Panc1 (cell line): ENCODE data around the gene ZFAND4. TPM values are rescaled to one million over a fixed set of nuclear protein-coding genes. Genes with fewer than 3 reads are reported as not detected.
A peak's percentile ranks its signal among the peaks of the same experiment; 100 is the strongest.

Experiments used
- ATAC-seq: fragments of 200-7000 bp; cut with Tn5 transposase; 2 replicates; pipeline ENCODE4 v1.9.1; 2020; ENCODE audit warnings: mild to moderate bottlenecking, moderate library complexity
- BruUV-seq: library from RNA; stranded (reverse); fragments of 400-500 nt; replicated peaks from 2 replicates; lab custom pipeline; 2021; lab: Mats Ljungman, UMichigan
- CTCF ChIA-PET: fragments of 300-600 bp; sonication (Branson Sonifier 250); formaldehyde crosslinking; loops from one replicate; lab custom pipeline; 2022; ENCODE audit warnings: antibody characterized with exemption; lab: Charles Lee
- POLR2A ChIA-PET: fragments of 300-600 bp; sonication (Branson Sonifier 250); formaldehyde crosslinking; loops from one replicate; lab custom pipeline; 2022; ENCODE audit warnings: antibody characterized with exemption; lab: Charles Lee
- DNase-seq: peaks from one replicate; pipeline ENCODE4 v3.0.0-alpha.2; 2010; ENCODE audit warnings: low read depth, low spot score
- H3K27ac ChIP-seq: 2 replicates; pipeline ENCODE4 v1.5.1; 2011; ENCODE audit warnings: mild to moderate bottlenecking, low read length, inconsistent platforms
- H3K27me3 ChIP-seq: fragments of 200-500 bp; sonication (Bioruptor generic); 2 replicates; pipeline ENCODE4 v1.6.0; 2014; ENCODE audit warnings: low read length, inconsistent platforms; ENCODE audit not compliant: control insufficient read depth, insufficient read depth
- H3K36me3 ChIP-seq: fragments of 200-500 bp; sonication (Bioruptor generic); 2 replicates; pipeline ENCODE4 v1.5.1; 2014; ENCODE audit warnings: inconsistent platforms, mild to moderate bottlenecking, low read length, moderate library complexity; ENCODE audit not compliant: control insufficient read depth, insufficient read depth
- H3K4me1 ChIP-seq: 2 replicates; pipeline ENCODE4 v1.5.1; 2011; ENCODE audit warnings: inconsistent platforms, mild to moderate bottlenecking, low read length, moderate library complexity; ENCODE audit not compliant: control insufficient read depth, insufficient read depth
- H3K4me3 ChIP-seq, 2 experiments: 2 replicates each; pipeline ENCODE4 v1.5.1; 2011 to 2012; ENCODE audit warnings: low read depth in 2 of 2, low read length in 2 of 2, mild to moderate bottlenecking in 2 of 2, inconsistent platforms in 1 of 2, moderate library complexity in 1 of 2
- H3K9me3 ChIP-seq: fragments of 200-500 bp; sonication (Bioruptor generic); 2 replicates; pipeline ENCODE4 v1.5.1; 2014; ENCODE audit warnings: low read depth, mild to moderate bottlenecking, inconsistent platforms, low read length, moderate library complexity; ENCODE audit not compliant: control insufficient read depth, insufficient read depth
- POLR2AphosphoS5 ChIP-seq: IDR thresholded peaks from 2 replicates; pipeline ENCODE4 v1.6.1; 2012; ENCODE audit warnings: mild to moderate bottlenecking, low read depth, low read length, moderate library complexity
- SIN3A ChIP-seq: IDR thresholded peaks from 2 replicates; pipeline ENCODE4 v1.6.1; 2012; ENCODE audit warnings: low read depth, mild to moderate bottlenecking, low read length, moderate library complexity, borderline replicate concordance; ENCODE audit not compliant: insufficient read depth
- TCF7L2 ChIP-seq: IDR thresholded peaks from 2 replicates; pipeline ENCODE4 v1.6.1; 2011; ENCODE audit warnings: mild to moderate bottlenecking, low read depth, low read length, inconsistent platforms
- in situ Hi-C: cut with HindIII; loops from 2 replicates; pipeline ENCODE4 v1.10.0; 2016; ENCODE audit warnings: low sequenced_read_pairs, low pct_unique_long_range_greater_than_20kb
- intact Hi-C: fragments of 100-400 bp; cut with micrococcal nuclease; formaldehyde crosslinking; loops from one replicate; pipeline ENCODE4 v1.10.0; 2022; ENCODE audit not compliant: unreplicated experiment
- total RNA-seq: library from RNA; stranded (reverse); gene quantifications from one replicate; pipeline ENCODE4 v1.2.1, GENCODE V29; 2021; ENCODE audit not compliant: unreplicated experiment
- TF ChIP-seq, protein P1 (sequence below): fragments of 450-650 bp; IDR thresholded peaks from 2 replicates; pipeline ENCODE4 v1.5.1; 2017; ENCODE audit warnings: mild to moderate bottlenecking
- TF ChIP-seq, protein P2 (sequence below), 2 experiments: IDR thresholded peaks; 2 replicates each; pipeline ENCODE4 v1.6.1; 2011 to 2012; ENCODE audit warnings: low read depth in 2 of 2, control low read depth in 1 of 2, low read length in 1 of 2, mild to moderate bottlenecking in 1 of 2, moderate library complexity in 1 of 2; ENCODE audit not compliant: insufficient read depth in 1 of 2

The ZFAND4 gene
- total RNA-seq, 1 experiment from 2014 or later: 23.6 TPM

DNA sequence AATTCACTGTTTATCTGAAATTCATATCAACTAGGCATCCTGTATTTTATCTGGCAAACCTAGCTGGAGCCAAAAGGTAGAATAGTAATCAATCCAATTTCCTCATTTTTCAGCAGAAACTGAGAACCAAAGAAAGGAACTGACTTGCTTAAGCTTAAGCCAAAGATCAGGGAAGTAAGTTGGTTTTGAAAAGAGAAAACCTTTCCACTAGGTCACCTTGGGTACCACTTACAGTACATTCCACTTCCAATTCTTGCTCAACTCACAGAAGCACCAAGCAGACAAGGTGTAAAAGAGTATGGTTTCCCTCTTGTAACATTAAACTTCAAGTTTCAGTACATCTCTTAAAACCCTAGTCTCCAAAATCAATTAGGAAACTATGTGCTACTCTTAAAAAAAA, 79.6 kb downstream of the ZFAND4 start:
- no TSS peak for BruUV-seq
- DNase-seq (no peak), ATAC-seq (no peak)
- intact Hi-C loops (loop anchor here (5.0 kb wide), 1 partner anchor 126 kb away; no protein-coding TSS in a partner anchor), in situ Hi-C loops (no loop called here)
- TF ChIP-seq, protein P1, sequence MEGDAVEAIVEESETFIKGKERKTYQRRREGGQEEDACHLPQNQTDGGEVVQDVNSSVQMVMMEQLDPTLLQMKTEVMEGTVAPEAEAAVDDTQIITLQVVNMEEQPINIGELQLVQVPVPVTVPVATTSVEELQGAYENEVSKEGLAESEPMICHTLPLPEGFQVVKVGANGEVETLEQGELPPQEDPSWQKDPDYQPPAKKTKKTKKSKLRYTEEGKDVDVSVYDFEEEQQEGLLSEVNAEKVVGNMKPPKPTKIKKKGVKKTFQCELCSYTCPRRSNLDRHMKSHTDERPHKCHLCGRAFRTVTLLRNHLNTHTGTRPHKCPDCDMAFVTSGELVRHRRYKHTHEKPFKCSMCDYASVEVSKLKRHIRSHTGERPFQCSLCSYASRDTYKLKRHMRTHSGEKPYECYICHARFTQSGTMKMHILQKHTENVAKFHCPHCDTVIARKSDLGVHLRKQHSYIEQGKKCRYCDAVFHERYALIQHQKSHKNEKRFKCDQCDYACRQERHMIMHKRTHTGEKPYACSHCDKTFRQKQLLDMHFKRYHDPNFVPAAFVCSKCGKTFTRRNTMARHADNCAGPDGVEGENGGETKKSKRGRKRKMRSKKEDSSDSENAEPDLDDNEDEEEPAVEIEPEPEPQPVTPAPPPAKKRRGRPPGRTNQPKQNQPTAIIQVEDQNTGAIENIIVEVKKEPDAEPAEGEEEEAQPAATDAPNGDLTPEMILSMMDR: no peak
- TF ChIP-seq POLR2AphosphoS5 (no peak), TCF7L2 (no peak), SIN3A (no peak)
- TF ChIP-seq, protein P2, sequence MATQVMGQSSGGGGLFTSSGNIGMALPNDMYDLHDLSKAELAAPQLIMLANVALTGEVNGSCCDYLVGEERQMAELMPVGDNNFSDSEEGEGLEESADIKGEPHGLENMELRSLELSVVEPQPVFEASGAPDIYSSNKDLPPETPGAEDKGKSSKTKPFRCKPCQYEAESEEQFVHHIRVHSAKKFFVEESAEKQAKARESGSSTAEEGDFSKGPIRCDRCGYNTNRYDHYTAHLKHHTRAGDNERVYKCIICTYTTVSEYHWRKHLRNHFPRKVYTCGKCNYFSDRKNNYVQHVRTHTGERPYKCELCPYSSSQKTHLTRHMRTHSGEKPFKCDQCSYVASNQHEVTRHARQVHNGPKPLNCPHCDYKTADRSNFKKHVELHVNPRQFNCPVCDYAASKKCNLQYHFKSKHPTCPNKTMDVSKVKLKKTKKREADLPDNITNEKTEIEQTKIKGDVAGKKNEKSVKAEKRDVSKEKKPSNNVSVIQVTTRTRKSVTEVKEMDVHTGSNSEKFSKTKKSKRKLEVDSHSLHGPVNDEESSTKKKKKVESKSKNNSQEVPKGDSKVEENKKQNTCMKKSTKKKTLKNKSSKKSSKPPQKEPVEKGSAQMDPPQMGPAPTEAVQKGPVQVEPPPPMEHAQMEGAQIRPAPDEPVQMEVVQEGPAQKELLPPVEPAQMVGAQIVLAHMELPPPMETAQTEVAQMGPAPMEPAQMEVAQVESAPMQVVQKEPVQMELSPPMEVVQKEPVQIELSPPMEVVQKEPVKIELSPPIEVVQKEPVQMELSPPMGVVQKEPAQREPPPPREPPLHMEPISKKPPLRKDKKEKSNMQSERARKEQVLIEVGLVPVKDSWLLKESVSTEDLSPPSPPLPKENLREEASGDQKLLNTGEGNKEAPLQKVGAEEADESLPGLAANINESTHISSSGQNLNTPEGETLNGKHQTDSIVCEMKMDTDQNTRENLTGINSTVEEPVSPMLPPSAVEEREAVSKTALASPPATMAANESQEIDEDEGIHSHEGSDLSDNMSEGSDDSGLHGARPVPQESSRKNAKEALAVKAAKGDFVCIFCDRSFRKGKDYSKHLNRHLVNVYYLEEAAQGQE (IDR thresholded peaks at IDR 0.05; ENCODE audit: insufficient read depth in 1 of 2, low read depth in 2 of 2, low read length in 1 of 2): no peak
- peaks cover 18% of the 10 kb centered on the region for H3K4me1 ChIP-seq
- ChIA-PET POLR2A (no interaction called here), CTCF (interaction anchor here (0.7 kb wide), 1 partner anchor 712 kb away, joined by 3 read pairs; no protein-coding TSS in a partner anchor)
- H3K4me3 ChIP-seq: peak overlapping the region; percentile 84 to 87
- H3K27me3 ChIP-seq: no peaks in the 10 kb centered on the region
- H3K36me3 ChIP-seq: no peaks in the 10 kb centered on the region
- H3K9me3 ChIP-seq: peaks cover 13% of the 10 kb centered on the region; the same call in 1 of the 2 replicates
- peak overlapping the region; percentile 92 for H3K27ac ChIP-seq

- in situ Hi-C loops: no loop called here
- Histone ChIP-seq H3K27me3 (no peaks in the 10 kb centered on the region), H3K27ac (peak overlapping the region; percentile 92), H3K36me3 (no peaks in the 10 kb centered on the region), H3K9me3 (peaks cover 18% of the 10 kb centered on the region; the same call in 1 of the 2 replicates), H3K4me1 (peaks cover 18% of the 10 kb centered on the region), H3K4me3 (peak overlapping the region in 1 of 2 experiments; percentile 84; a peak in 3 of 4 replicates)
- ChIA-PET POLR2A (no interaction called here), CTCF (interaction anchor here (0.7 kb wide), 1 partner anchor 712 kb away, joined by 3 read pairs; no protein-coding TSS in a partner anchor)
- intact Hi-C loops: loop anchor here (5.0 kb wide), 1 partner anchor 125 kb away; no protein-coding TSS in a partner anchor
- BruUV-seq: no TSS peak
- no peak for TF ChIP-seq SIN3A
- TF ChIP-seq, protein P2 (IDR thresholded peaks at IDR 0.05; ENCODE audit: insufficient read depth in 1 of 2, low read depth in 2 of 2, low read length in 1 of 2): no peak
- TF ChIP-seq TCF7L2: no peak
- TF ChIP-seq POLR2AphosphoS5: no peak
- TF ChIP-seq, protein P1: no peak
- no peak for ATAC-seq
- no peak for DNase-seq
Measured at GRCh38 chr10:45592432-45592831, 80.1 kb downstream of the ZFAND4 start.
